ENCODE data around the gene CAMTA1. TPM values are rescaled to one million over a fixed set of nuclear protein-coding genes. Genes with fewer than 3 reads are reported as not detected.

Gene CAMTA1
- total RNA-seq, 1 experiment from 2014 or later, result 69.5 TPM

- Histone ChIP-seq H3K4me1 (ENCODE audit: control insufficient read depth in 1 of 2, insufficient read depth in 2 of 2, low read length in 2 of 2) (peaks cover 0 to 7% of the 10 kb centered on the region in 2 experiments; a peak in 1 of 4 replicates), H3K9ac (ENCODE audit: low read length) (no peak overlapping the region), H3K4me2 (ENCODE audit: low read length) (no peak overlapping the region), H3K4me3 (replicated peaks in 1 of 2; ENCODE audit: low read depth in 1 of 2, low read length in 2 of 2) (no peak overlapping the region), H3K79me2 (ENCODE audit: insufficient read depth, low read length) (no peaks in the 10 kb centered on the region), H3K9me3 (ENCODE audit: control insufficient read depth in 1 of 2, insufficient read depth in 1 of 2, low read depth in 1 of 2, low read length in 2 of 2) (no peaks in the 10 kb centered on the region), H3K36me3 (ENCODE audit: control insufficient read depth in 1 of 2, insufficient read depth in 2 of 2, low read length in 2 of 2) (no peaks in the 10 kb centered on the region), H3K27ac (ENCODE audit: low read depth, low read length) (no peak overlapping the region), H2AFZ (ENCODE audit: low read depth, low read length, poor library complexity, severe bottlenecking) (no peak overlapping the region), H3K9me2 (ENCODE audit: insufficient read depth) (no peaks in the 10 kb centered on the region), H3K27me3 (ENCODE audit: insufficient read depth, low read length) (no peaks in the 10 kb centered on the region), H4K20me1 (ENCODE audit: insufficient read depth) (no peaks in the 10 kb centered on the region)
- BruUV-seq (replicated peaks), result no TSS peak
- CTCF ChIA-PET, result no interaction called here
- POLR2A ChIA-PET, result no interaction called here
- DNase-seq (ENCODE audit: low read depth, low spot score) (no peak), ATAC-seq (no peak)
- RAD21 ChIA-PET (ENCODE audit: low non-redundant PET in 1 of 2, low total read pairs in 2 of 2, uncharacterized antibody in 2 of 2, unreplicated experiment in 2 of 2), result no interaction called here
- intact Hi-C loops (cut with micrococcal nuclease), result no loop called here
- no peak for TF ChIP-seq ELF1 (IDR thresholded peaks at IDR 0.05; ENCODE audit: borderline replicate concordance, low read depth)
- no peak for TF ChIP-seq EZH2phosphoT487 (IDR thresholded peaks at IDR 0.05; ENCODE audit: borderline replicate concordance)
- TF ChIP-seq SRF (IDR thresholded peaks at IDR 0.05; ENCODE audit: low read depth), result no peak
Measured at GRCh38 chr1:6951536-6951935, 166.3 kb downstream of the CAMTA1 start.

GRCh38 chr1:6953216-6953615 lies 168.0 kb downstream of the CAMTA1 start:
- Histone ChIP-seq H3K36me3 (ENCODE audit: control insufficient read depth in 1 of 2, insufficient read depth in 2 of 2, low read length in 2 of 2) (no peaks in the 10 kb centered on the region), H2AFZ (ENCODE audit: low read depth, low read length, poor library complexity, severe bottlenecking) (no peak overlapping the region), H3K79me2 (ENCODE audit: insufficient read depth, low read length) (no peaks in the 10 kb centered on the region), H3K9me3 (ENCODE audit: control insufficient read depth in 1 of 2, insufficient read depth in 1 of 2, low read depth in 1 of 2, low read length in 2 of 2) (no peaks in the 10 kb centered on the region), H3K4me3 (replicated peaks in 1 of 2; ENCODE audit: low read depth in 1 of 2, low read length in 2 of 2) (no peak overlapping the region), H3K4me1 (ENCODE audit: control insufficient read depth in 1 of 2, insufficient read depth in 2 of 2, low read length in 2 of 2) (peaks cover 0 to 7% of the 10 kb centered on the region in 2 experiments; a peak in 1 of 4 replicates), H3K4me2 (ENCODE audit: low read length) (no peak overlapping the region), H3K9ac (ENCODE audit: low read length) (no peak overlapping the region), H3K27me3 (ENCODE audit: insufficient read depth, low read length) (no peaks in the 10 kb centered on the region), H3K9me2 (ENCODE audit: insufficient read depth) (no peaks in the 10 kb centered on the region), H4K20me1 (ENCODE audit: insufficient read depth) (no peaks in the 10 kb centered on the region), H3K27ac (ENCODE audit: low read depth, low read length) (no peak overlapping the region)
- no peak for DNase-seq (ENCODE audit: low read depth, low spot score)
- no TSS peak for BruUV-seq (replicated peaks)
- intact Hi-C loops (cut with micrococcal nuclease), result no loop called here
- CTCF ChIA-PET, result no interaction called here
- RAD21 ChIA-PET (ENCODE audit: low non-redundant PET in 1 of 2, low total read pairs in 2 of 2, uncharacterized antibody in 2 of 2, unreplicated experiment in 2 of 2), result no interaction called here
- POLR2A ChIA-PET, result no interaction called here
- no peak for ATAC-seq
- no peak for TF ChIP-seq CTCF (IDR thresholded peaks at IDR 0.05 in 2 of 3, conservative IDR thresholded peaks at IDR 0.05 in 1 of 3; ENCODE audit: borderline replicate concordance in 1 of 3, insufficient read depth in 1 of 3, low read depth in 2 of 3, low read length in 2 of 3)
- no peak for TF ChIP-seq JUND (IDR thresholded peaks at IDR 0.05)
- no peak for TF ChIP-seq REST (IDR thresholded peaks at IDR 0.05; ENCODE audit: low read depth)
- no peak for TF ChIP-seq RAD21 (IDR thresholded peaks at IDR 0.05; ENCODE audit: low read depth)
- no peak for TF ChIP-seq ZBTB33 (IDR thresholded peaks at IDR 0.05; ENCODE audit: extremely low read depth, insufficient replicate concordance, low read length)
- TF ChIP-seq TCF7L2 (IDR thresholded peaks at IDR 0.05; ENCODE audit: borderline replicate concordance, extremely low read depth, insufficient read depth, insufficient read length), result no peak
- no peak for TF ChIP-seq EGR1 (IDR thresholded peaks at IDR 0.05; ENCODE audit: low read depth)
- no peak for TF ChIP-seq EZH2 (IDR thresholded peaks at IDR 0.05)
- TF ChIP-seq CBX3 (IDR thresholded peaks at IDR 0.05; ENCODE audit: low read depth), result no peak
- no peak for TF ChIP-seq SP1 (IDR thresholded peaks at IDR 0.05; ENCODE audit: low read depth)
- TF ChIP-seq SRF (IDR thresholded peaks at IDR 0.05; ENCODE audit: low read depth), result no peak
- no peak for TF ChIP-seq CEBPB (IDR thresholded peaks at IDR 0.05; ENCODE audit: low read depth)
- TF ChIP-seq SIN3A (IDR thresholded peaks at IDR 0.05; ENCODE audit: low read depth), result no peak

All from HCT116 (cell line).